ENCODE data around the gene AMACR. TPM values are rescaled to one million over a fixed set of nuclear protein-coding genes. Genes with fewer than 3 reads are reported as not detected.
"Not testable (repeated sequence)": the region's sequence is repeated elsewhere in the genome, so short reads cannot be mapped to it uniquely, and the experiment has no call there.

Gene AMACR
- polyA plus RNA-seq, 4 donors: 86.9 to 113 (median 90.0) TPM

- DNase-seq (ENCODE audit: low read depth in 4 of 4, low spot score in 3 of 4): no peak
Measured at GRCh38 chr5:34038390-34038789, 30.5 kb upstream of the AMACR start.

- no peak for DNase-seq (ENCODE audit: low read depth in 4 of 4, low spot score in 3 of 4)
Measured at GRCh38 chr5:34037726-34038125, 29.9 kb upstream of the AMACR start.

GRCh38 chr5:34035756-34036155, 27.9 kb upstream of the AMACR start:
- no peak for DNase-seq (ENCODE audit: low read depth in 4 of 4, low spot score in 3 of 4)

GRCh38 chr5:34034534-34035327, 26.9 kb upstream of the AMACR start:
- no peak for DNase-seq (ENCODE audit: low read depth in 4 of 4, low spot score in 3 of 4)

GRCh38 chr5:34031966-34032365, 24.1 kb upstream of the AMACR start:
- no peak for DNase-seq (ENCODE audit: low read depth in 4 of 4, low spot score in 3 of 4)

GRCh38 chr5:34031117-34031516, 23.3 kb upstream of the AMACR start:
- no peak for DNase-seq (ENCODE audit: low read depth in 4 of 4, low spot score in 3 of 4)

GRCh38 chr5:34030585-34030984, 22.7 kb upstream of the AMACR start:
- DNase-seq (ENCODE audit: low read depth in 4 of 4, low spot score in 3 of 4): not testable (repeated sequence)

GRCh38 chr5:34030048-34030447, 22.2 kb upstream of the AMACR start:
- DNase-seq (ENCODE audit: low read depth in 4 of 4, low spot score in 3 of 4): no peak

- no peak for DNase-seq (ENCODE audit: low read depth in 4 of 4, low spot score in 3 of 4)
Measured at GRCh38 chr5:34028349-34028748, 20.5 kb upstream of the AMACR start.

- DNase-seq (ENCODE audit: low read depth in 4 of 4, low spot score in 3 of 4): no peak
Measured at GRCh38 chr5:34026089-34026761, 18.4 kb upstream of the AMACR start.

- no peak for DNase-seq (ENCODE audit: low read depth in 4 of 4, low spot score in 3 of 4)
Measured at GRCh38 chr5:34022121-34022705, 14.4 kb upstream of the AMACR start.

- no peak for DNase-seq (ENCODE audit: low read depth in 4 of 4, low spot score in 3 of 4)
Measured at GRCh38 chr5:34021334-34021733, 13.5 kb upstream of the AMACR start.

GRCh38 chr5:34020726-34021125, 12.9 kb upstream of the AMACR start:
- no peak for DNase-seq (ENCODE audit: low read depth in 4 of 4, low spot score in 3 of 4)

GRCh38 chr5:34017254-34017653, 9.4 kb upstream of the AMACR start:
- DNase-seq (ENCODE audit: low read depth in 4 of 4, low spot score in 3 of 4): no peak

- no peak for DNase-seq (ENCODE audit: low read depth in 4 of 4, low spot score in 3 of 4)
Measured at GRCh38 chr5:34016750-34017149, 8.9 kb upstream of the AMACR start.

GRCh38 chr5:34016222-34016621, 8.4 kb upstream of the AMACR start:
- DNase-seq (ENCODE audit: low read depth in 4 of 4, low spot score in 3 of 4): no peak

- DNase-seq (ENCODE audit: low read depth in 4 of 4, low spot score in 3 of 4): no peak
Measured at GRCh38 chr5:34015120-34015822, 7.4 kb upstream of the AMACR start.

- DNase-seq (ENCODE audit: low read depth in 4 of 4, low spot score in 3 of 4): no peak
Measured at GRCh38 chr5:34014626-34015025, 6.8 kb upstream of the AMACR start.

GRCh38 chr5:34013547-34013946, 5.7 kb upstream of the AMACR start:
- no peak for DNase-seq (ENCODE audit: low read depth in 4 of 4, low spot score in 3 of 4)

- DNase-seq (ENCODE audit: low read depth in 4 of 4, low spot score in 3 of 4): no peak
Measured at GRCh38 chr5:34012791-34013190, 4.9 kb upstream of the AMACR start.

GRCh38 chr5:34011536-34011935, 3.7 kb upstream of the AMACR start:
- no peak for DNase-seq (ENCODE audit: low read depth in 4 of 4, low spot score in 3 of 4)

All from right renal pelvis (tissue), 4 donors.